GM12892 (cell line): ENCODE data around the gene SLC25A22.

Experiments
- POLR2A ChIP-seq: IDR thresholded peaks from 2 replicates; pipeline ENCODE4 v1.6.1; 2011; ENCODE audit warnings: low read depth, low read length, control low read depth
- POLR2AphosphoS5 ChIP-seq: IDR thresholded peaks from 2 replicates; pipeline ENCODE4 v1.6.1; 2011; ENCODE audit warnings: low read depth, low read length, control low read depth
- TAF1 ChIP-seq: IDR thresholded peaks from 2 replicates; pipeline ENCODE4 v1.6.1; 2011; ENCODE audit warnings: low read depth, mild to moderate bottlenecking, control low read depth, low read length, borderline replicate concordance

GRCh38 chr11:824942-825341 is 26.9 kb upstream of the SLC25A22 start:
- TF ChIP-seq POLR2A (no peak), POLR2AphosphoS5 (no peak), TAF1 (no peak)
